Activated T-cell treated with anti-CD3 and anti-CD28 coated beads, Interleukin-2, amount 50 U/mL, for 48 hours (primary cell): ENCODE measurements around the gene CD101.

ENCODE experiments used
- DNase-seq, 2 experiments: peaks; one replicate each; pipeline ENCODE4 v3.0.0-alpha.2; 2020

CD101 gene

DNA sequence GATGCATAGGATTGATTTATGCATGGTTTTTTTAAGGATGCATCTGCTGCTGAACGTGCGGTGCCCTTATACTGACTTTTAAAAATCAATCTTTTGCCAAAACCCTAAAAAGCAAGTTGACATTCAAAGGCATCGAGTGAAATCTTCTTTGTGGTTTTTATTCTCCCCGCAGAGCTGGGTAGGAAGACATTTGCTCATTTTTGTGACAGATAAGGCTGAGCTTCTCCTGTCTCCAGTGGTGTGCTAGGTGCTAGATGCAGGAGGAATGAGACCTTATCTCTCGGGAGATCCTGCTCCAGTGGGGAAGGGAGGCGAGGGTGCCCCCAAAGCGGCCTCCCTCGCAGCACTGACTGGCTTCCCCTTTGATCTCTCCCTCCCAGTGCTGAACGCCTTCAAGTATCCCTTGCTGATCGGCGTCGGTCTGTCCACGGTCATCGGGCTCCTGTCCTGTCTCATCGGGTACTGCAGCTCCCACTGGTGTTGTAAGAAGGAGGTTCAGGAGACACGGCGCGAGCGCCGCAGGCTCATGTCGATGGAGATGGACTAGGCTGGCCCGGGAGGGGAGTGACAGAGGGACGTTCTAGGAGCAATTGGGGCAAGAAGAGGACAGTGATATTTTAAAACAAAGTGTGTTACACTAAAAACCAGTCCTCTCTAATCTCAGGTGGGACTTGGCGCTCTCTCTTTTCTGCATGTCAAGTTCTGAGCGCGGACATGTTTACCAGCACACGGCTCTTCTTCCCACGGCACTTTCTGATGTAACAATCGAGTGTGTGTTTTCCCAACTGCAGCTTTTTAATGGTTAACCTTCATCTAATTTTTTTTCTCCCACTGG is 14.9 kb upstream of the CD101 start:
- DNase-seq: peak; percentile 63 to 70

GRCh38 chr1:116987256-116987555 is 14.4 kb upstream of the CD101 start:
- peak; percentile 71 to 78 for DNase-seq

DNA sequence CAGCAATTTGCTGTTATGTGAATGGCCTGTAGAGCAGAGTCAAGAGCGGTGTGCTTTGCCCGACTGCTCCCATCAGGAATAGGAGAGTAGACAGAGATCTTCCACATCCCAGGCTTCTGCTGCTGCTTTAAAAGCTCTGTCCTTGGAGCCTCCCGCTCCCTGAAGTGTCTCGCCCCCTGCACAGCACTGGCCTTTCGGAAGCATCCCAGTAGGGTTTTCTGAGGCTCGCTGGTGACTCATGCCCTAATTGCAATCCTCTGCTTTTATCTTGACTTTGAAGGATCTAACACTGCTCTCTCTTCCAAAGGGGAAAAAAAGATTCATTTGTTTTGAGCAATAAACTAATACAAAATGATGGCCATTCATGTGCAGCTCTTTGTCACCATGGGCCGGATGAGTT is 13.3 kb upstream of the CD101 start:
- DNase-seq: no peak

DNA sequence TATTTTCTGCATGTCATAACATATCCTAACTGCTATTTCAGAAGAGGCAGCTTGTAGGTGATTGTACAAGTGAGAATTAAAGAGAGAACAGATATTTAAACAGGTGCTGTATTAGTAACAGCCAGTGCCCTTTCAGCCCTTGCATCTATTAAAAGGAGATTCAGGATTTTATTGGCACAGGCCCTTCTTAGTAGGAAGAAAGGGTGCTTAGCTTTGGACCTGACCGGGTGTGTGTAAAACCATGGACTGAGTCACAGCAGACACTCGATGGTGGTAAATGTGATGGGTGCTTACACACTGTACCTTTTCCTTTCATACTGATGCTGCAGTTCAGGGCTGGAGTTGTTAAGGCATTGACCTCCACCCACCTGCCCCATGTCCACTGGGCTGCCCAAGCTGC is 12.7 kb upstream of the CD101 start:
- DNase-seq: no peak

- DNase-seq: no peak
These were observed 11.7 kb upstream of the CD101 start for GRCh38 chr1:116989835-116990234.

DNA sequence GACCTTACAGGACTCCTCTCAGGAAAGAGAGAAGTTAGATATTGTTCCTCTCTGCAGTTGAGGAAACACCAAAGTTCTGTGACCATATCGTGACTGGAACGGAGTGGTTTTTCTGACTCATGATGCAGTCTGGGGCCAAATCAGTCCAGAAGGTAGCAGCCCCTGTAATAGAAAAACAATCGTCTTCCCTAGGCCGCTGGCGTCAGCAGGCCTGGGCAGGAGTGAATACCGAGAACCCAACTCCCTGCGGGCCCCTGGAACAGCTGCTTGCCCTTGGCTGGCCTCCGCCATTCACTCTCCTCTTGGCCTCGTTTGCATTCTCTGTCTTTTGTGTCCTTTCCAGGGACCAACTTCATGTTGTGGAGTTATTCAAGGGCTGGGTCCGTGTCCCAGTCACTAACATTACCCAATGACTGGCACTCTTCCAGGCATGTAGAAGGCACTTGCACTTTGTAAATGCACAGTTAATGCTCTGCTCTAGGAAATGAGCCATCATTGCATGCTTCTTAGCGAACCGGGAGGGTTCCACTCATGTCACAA is 10.9 kb upstream of the CD101 start:
- DNase-seq: no peak

DNA sequence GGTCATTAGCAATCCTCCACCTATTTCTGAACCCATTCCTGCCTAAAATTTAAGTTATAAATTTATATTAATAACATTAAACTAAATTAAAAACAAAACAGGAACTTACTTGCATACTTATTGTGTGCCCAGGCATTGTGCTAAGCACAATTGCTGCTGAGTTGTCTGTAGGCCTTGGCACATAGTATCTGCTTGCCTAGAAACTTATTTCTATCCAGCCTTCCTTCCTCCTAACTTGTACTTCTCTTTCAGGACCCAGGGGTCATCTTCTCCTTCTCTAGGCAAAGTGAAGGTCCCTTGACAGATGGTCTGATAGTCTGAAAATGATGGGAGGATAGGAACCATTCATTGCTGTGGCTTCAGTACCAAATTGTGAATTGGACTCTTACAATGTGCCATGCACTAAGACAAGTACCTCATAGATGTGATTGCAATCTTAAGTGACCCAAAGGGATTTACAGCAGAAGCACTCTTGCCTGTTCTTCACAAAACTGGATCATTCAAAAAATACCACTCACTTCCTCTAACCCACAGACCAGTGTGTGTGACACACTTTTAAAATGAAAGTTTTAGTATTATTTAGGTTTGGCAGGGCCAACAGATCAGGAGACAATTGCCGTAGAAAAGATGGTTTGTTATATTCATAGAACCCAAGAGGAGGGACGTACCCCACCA is 10.3 kb upstream of the CD101 start:
- DNase-seq: no peak

DNA sequence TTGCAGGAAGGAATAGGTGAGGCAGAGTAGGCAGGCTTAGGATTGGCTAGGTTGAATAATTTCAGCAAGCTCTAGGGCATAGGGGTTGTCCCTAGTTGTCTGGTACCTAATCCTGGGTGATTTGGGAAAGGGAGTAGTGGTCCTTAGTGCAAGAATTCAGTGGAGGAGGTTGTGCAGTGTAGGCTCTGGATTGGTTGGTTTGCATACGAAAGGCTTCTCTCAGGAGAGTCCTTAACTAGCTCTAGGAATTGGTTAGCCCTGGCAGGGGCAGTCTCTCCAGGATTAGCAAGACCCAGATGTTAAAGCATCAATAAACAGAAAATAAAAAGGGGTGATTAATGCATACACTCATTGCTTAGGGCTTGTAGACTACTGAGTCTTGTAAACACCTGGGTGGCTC is 9.6 kb upstream of the CD101 start:
- DNase-seq: no peak

GRCh38 chr1:116993286-116993685 is 8.3 kb upstream of the CD101 start:
- no peak for DNase-seq

- no peak for DNase-seq
These were observed 7.1 kb upstream of the CD101 start for GRCh38 chr1:116994411-116994810.

DNA sequence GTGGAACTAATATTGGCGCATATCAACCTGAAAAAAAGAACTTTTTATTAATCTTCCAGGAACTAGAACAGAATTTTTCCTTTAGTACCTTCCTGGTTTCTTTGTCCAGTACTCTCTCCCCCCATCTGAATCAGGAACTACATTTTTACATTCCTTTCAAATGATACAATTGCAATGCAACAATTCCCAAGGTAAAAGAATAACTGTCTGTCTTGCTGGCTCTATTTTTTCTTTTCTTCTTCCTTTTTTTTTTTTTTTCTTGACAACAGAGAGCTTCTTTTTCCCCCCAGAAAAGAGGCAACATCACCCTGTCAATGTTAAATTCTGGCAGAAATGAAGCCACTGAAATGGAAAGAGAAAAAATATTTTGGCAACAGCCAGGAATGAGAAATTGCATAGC is 4.5 kb upstream of the CD101 start:
- DNase-seq: no peak

GRCh38 chr1:116997636-116998035 is 3.9 kb upstream of the CD101 start:
- no peak for DNase-seq

- DNase-seq: no peak
These were observed 2.0 kb upstream of the CD101 start for GRCh38 chr1:116999596-116999995.

DNA sequence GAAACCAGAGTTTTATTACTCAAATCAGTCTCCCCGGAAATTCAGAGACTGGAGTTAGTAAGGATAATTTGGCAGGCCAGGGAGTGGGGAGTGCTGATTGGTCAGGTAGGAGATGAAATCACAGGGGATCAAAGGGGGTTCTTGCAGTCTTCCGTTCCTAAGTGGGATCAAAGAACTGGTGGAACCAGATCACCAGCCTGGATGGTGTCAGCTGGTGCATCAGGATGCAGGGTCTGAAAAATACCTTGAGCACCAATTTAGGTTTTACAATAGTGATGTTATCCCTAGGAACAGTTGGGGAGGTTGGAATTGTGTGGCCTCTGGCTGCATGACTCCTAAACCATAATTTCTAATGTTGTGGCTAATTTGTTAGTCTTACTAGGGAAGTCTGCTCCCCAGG is 1.4 kb upstream of the CD101 start:
- no peak for DNase-seq

DNA sequence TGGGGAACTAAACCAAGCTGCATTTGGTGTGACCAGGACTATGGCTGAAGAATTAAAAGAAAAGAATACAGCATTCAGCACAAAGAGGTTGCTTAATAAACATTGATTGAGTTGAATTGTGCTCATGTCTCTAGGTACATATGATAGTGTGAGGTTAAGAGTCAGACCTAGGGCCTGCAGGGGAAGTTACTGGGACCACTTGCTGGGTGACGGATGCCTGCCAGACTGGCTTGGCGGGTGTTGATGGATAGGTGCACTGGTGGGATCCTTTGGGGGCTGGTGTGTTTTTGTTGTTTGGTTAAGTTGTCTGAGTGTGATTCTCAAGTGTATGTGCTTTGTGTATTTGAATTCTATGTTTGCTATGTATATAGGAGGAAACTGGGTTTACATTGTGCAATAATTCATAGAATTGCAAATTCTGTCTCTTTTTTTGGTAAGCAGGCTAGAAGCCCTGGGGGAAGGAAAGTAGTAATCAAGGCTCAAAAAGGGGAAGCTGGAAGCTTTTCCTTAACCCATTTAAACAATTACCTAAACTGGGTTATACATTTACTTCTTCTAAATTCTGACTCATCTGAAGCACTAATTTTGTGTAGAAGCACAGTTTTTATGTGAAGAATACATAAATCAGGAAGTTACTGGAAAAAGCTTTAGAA is 1.8 kb downstream of the CD101 start:
- no peak for DNase-seq

DNA sequence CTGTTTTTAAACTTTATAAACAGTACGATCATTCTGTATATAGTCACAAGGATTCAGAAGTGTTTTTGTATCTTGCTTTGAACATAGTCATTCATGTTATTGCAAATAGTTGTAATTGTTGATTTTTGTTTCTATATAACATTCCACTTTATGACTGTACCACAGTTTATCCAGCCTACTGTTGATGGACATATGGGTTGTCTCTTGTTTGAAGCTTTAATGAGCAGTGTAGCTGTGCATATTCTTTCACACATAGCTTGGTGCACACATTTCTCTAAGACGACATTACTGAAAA is 6.1 kb downstream of the CD101 start:
- DNase-seq: no peak

DNA sequence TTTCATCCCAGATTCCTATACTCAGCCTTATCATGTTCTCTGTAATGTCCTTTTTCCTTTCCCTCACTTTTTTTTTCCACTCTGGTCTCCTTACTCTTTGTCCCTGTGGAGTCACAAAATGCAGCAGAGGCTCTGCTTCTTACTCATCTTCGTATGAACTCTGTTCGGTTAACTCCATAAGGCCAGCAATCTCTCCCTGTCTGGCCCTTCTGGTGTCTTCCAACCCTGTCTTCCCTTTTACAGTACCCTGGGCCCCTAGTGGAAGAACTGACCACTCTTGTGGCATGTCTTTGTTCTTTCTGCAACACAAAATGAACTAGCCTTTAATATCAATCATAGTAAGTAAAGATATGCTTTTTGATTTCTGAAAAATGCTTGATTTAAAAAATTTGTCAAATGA is 7.1 kb downstream of the CD101 start:
- no peak for DNase-seq

- DNase-seq: no peak
These were observed 7.6 kb downstream of the CD101 start for GRCh38 chr1:117009132-117009531.

DNA sequence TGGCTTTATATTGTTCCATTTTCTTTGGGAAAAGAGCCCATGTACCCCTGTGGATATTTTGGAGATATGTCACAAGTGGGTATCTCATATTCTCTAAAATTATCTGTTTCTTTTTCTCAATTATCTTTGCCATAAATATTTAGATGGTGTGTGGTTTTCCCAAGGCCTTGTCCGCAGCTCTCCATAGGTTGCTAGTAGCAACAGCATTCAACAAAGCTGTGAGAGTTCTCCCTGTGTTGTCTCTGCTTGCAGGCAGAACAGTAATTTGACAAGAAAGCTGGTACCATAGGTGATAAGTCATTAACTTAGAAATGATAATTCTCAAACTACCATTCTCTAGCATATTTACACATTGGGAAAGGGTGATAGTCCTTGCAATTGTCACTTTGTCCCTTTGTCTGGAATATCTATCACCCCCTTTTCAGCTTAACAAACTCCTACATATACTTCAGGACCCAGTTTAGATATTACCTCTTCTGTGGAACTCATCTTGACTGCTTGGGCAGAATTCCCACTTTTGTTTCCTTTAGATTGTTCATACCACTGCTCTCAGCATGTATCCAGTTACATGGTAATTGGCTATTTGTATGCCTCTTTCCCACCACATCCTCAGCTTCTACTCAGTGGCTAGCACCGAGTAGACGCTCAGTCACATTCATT is 8.9 kb downstream of the CD101 start:
- DNase-seq: no peak

DNA sequence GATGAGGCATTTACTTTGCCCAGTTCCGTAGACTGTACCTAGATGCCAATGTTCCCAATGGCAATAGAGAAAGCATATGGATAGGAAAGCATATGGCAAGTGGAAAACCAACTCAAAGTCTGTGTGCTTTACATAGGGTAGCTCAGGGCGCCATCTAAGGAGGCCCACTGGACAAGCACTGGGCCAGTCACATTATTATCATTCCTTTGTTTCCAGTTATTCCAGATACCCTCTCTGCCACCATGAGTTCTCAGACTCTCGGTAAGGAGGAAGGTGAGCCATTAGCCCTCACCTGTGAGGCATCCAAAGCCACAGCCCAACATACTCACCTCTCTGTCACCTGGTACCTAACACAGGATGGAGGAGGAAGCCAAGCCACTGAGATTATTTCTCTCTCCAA is 9.8 kb downstream of the CD101 start:
- DNase-seq: no peak

- no peak for DNase-seq
These were observed 11.8 kb downstream of the CD101 start for GRCh38 chr1:117013309-117013858.

DNA sequence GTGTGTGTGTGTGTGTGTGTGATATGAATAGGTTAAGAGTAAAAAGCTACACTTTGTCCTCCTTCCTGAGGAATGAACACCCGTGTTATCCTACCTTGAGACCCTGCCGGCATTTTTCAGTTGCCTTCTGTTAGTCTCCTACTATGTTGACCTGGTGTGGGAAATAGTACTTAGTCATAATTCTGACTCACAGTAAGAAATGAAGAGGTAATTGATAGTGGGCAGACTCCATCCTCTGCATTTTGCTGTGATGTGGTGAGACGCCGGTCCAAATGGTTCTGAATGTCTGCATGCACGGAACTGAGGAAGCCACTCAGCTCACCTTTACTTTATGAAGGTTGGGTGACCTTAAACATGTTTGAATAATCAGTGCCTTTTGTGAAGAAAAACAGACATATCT is 12.6 kb downstream of the CD101 start:
- DNase-seq: no peak

DNA sequence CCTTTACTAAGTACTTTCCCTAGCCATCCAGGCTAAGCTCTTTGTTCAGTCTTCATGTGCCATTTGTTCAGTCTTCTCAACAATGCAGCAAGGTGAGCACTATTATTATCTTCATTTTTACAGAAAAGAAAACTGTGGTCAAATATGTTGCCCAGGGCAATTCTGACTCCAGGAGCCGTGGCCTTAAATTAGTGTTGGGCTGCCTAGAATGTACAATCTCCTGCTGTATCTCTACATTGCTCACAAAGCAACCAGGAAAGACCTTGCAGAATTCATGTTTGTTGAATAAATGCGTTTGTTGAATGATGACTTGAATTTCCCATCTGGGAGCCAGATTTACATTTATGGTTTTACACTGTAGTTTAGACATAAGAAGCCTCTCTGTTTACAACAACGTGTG is 14.2 kb downstream of the CD101 start:
- DNase-seq: no peak
